ACHN (cell line): Measurements from ENCODE around the gene LRRC36.
A peak's percentile ranks its signal among the peaks of the same experiment; 100 is the strongest.
"Not testable (repeated sequence)": the region's sequence is repeated elsewhere in the genome, so short reads cannot be mapped to it uniquely, and the experiment has no call there.

Source experiments
- DNase-seq: peaks from one replicate; pipeline ENCODE4 v3.0.0-alpha.2; 2015
- in situ Hi-C: cut with HindIII; loops from 2 replicates; pipeline ENCODE4 v1.10.0; 2017; ENCODE audit warnings: low sequenced_read_pairs, low pct_ligation_motif_present, low pct_unique_long_range_greater_than_20kb

Gene LRRC36

GRCh38 chr16:67336116-67336515 lies 9.5 kb downstream of the LRRC36 start:
- in situ Hi-C loops = no loop called here
- DNase-seq = no peak

- in situ Hi-C loops = no loop called here
- DNase-seq = no peak
Measured at GRCh38 chr16:67336648-67337047, 10.0 kb downstream of the LRRC36 start.

- in situ Hi-C loops = no loop called here
- peak; percentile 70 for DNase-seq
Measured at GRCh38 chr16:67339453-67339852, 12.8 kb downstream of the LRRC36 start.

- in situ Hi-C loops = no loop called here
- no peak for DNase-seq
Measured at GRCh38 chr16:67341250-67341649, 14.6 kb downstream of the LRRC36 start.

GRCh38 chr16:67342616-67343015 lies 16.0 kb downstream of the LRRC36 start:
- in situ Hi-C loops = no loop called here
- DNase-seq = no peak

- DNase-seq = no peak
- in situ Hi-C loops = no loop called here
Measured at GRCh38 chr16:67345401-67345800, 18.8 kb downstream of the LRRC36 start.

GRCh38 chr16:67346341-67346740 lies 19.7 kb downstream of the LRRC36 start:
- in situ Hi-C loops = no loop called here
- no peak for DNase-seq

GRCh38 chr16:67349172-67349571 lies 22.6 kb downstream of the LRRC36 start:
- DNase-seq = peak; percentile 66
- in situ Hi-C loops = no loop called here

GRCh38 chr16:67350324-67350723 lies 23.7 kb downstream of the LRRC36 start:
- DNase-seq = no peak
- in situ Hi-C loops = no loop called here

- in situ Hi-C loops, DNase-seq: not testable (repeated sequence)
Measured at GRCh38 chr16:67352463-67352862, 25.8 kb downstream of the LRRC36 start.

GRCh38 chr16:67356396-67356795 lies 29.8 kb downstream of the LRRC36 start:
- DNase-seq = no peak
- in situ Hi-C loops = no loop called here

GRCh38 chr16:67357561-67357960 lies 30.9 kb downstream of the LRRC36 start:
- in situ Hi-C loops = no loop called here
- no peak for DNase-seq

GRCh38 chr16:67359540-67360269 lies 33.1 kb downstream of the LRRC36 start:
- in situ Hi-C loops, DNase-seq: not testable (repeated sequence)

GRCh38 chr16:67361038-67361437 lies 34.4 kb downstream of the LRRC36 start:
- in situ Hi-C loops = no loop called here
- DNase-seq = no peak

GRCh38 chr16:67364600-67365235 lies 38.1 kb downstream of the LRRC36 start:
- in situ Hi-C loops = no loop called here

GRCh38 chr16:67370661-67371060 lies 44.0 kb downstream of the LRRC36 start:
- in situ Hi-C loops = no loop called here
- DNase-seq = no peak

More at GRCh38 chr16:67364600-67365235, 38.1 kb downstream of the LRRC36 start:
- DNase-seq = no peak

GRCh38 chr16:67372664-67373063 lies 46.0 kb downstream of the LRRC36 start:
- in situ Hi-C loops = no loop called here
- peak; percentile 59 for DNase-seq

GRCh38 chr16:67376012-67376411 lies 49.4 kb downstream of the LRRC36 start:
- in situ Hi-C loops, DNase-seq: not testable (repeated sequence)

GRCh38 chr16:67378642-67379041 lies 52.0 kb downstream of the LRRC36 start:
- in situ Hi-C loops = no loop called here
- DNase-seq = no peak

- no peak for DNase-seq
- in situ Hi-C loops = no loop called here
Measured at GRCh38 chr16:67383284-67383683, 56.7 kb downstream of the LRRC36 start.
